NCI-H1092 treated with DMSO at 0.1 percent for 48 hours (cell line): ENCODE results near the gene OR1J2.
"Not testable (repeated sequence)": the region's sequence is repeated elsewhere in the genome, so short reads cannot be mapped to it uniquely, and the experiment has no call there.

Experiments used
- DNase-seq: peaks from one replicate; lab custom pipeline; 2025; lab: John Stamatoyannopoulos, UW

Gene OR1J2, protein sequence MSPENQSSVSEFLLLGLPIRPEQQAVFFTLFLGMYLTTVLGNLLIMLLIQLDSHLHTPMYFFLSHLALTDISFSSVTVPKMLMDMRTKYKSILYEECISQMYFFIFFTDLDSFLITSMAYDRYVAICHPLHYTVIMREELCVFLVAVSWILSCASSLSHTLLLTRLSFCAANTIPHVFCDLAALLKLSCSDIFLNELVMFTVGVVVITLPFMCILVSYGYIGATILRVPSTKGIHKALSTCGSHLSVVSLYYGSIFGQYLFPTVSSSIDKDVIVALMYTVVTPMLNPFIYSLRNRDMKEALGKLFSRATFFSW

DNA sequence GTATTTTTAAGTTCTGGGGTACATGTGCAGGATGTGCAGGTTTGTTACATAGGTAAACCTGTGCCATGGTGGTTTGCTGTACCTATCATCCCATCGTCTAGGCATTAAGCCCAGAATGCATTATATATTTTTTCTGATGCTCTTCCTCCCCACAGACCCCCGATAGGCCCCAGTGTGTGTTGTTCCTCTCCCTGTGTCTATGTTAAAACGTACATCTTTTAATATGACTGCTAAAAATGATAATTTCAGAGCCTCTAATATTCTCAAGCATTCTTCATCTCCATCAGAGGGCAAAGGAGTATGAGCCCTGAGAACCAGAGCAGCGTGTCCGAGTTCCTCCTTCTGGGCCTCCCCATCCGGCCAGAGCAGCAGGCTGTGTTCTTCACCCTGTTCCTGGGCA lies at the start of gene OR1J2:
Gene OR1J2, plus strand, starts transcription at position 301 of the 400 bp plus-strand sequence. Its CDS starts 0 bp downstream, at position 301.
- DNase-seq, result no peak

DNA sequence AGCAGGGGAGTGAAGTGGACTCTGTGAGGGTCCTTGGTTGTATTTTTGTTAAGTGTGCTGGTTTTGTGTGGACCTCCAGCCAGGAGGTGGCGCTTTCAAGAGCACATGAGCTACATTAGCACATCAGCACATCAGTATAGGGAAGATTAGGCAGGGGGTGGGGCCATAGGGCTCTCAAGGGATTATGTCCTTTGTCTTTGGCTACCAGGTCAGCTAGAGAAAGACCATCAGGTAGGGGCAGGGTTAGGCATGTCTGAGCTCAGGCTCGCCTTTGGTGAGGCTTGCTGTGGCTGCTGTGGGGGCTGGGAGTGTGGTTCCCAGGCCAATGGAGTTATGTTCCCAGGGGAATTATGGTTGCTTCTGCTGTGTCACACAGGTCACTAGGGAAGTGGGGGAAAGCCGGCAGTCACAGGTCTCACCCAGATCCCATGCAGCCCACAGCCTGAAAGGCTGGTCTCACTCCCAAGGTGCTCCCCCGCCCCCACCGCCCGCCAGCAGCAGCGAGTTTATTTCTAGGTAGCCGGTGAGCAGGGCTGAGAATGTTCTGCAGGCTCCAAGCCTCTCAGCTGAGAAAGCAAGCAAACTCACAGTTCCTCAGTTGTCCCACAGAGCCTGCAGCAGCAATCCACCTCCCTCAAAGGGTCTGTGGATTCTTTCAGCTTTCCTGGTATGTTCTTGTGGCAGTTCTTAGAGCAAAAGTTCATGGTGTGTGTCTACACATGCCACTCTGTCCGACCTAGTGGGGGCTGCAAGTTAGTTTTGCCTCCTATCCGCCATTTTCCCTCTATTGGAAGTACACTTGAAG lies 46.6 kb upstream of the OR1J2 start:
- DNase-seq, result peak; percentile 18

DNA sequence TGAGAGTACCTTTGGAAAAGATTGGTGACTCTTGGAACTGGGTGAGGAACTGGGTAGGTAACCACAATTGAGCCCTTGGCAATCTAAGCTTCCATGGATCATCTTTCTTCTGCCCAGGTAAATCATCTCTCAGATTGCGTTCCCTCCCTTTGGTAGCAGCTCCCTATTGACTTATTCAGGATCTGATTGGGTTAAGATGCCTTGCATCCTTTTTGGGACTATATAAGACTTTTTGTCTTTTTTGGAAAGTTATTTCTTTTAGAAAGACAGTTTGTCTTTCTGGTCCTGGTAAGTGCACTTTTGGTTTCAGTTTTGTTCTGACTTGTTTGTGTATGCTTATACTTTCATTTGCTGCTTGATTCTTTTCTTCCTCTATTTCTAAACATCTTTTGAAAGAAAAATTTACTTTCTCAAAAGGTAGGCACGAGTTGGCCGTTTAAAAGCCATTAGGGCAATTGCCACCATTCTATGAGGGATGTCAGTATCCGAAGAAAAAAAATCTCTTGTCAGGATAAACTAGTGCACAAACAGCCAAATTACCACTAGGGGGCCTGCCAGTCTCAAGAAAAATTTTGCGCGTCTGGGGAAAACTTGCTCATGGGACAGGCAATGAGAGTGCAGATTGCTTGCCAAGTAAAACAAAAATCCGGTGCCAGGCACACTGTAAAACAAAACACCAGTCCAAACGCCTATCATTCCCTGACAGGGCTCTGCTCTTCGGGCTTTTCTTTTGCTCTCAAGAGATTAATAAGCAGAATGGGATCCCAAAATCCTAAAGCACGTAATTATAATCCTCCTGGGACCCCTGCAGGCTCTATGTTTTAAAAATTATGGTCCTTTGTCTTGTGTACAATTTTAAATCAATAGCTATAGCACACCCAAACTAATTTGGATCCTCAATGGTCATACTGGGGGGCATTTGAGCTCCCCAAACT lies 45.7 kb upstream of the OR1J2 start:
- DNase-seq, result peak; percentile 53

DNA sequence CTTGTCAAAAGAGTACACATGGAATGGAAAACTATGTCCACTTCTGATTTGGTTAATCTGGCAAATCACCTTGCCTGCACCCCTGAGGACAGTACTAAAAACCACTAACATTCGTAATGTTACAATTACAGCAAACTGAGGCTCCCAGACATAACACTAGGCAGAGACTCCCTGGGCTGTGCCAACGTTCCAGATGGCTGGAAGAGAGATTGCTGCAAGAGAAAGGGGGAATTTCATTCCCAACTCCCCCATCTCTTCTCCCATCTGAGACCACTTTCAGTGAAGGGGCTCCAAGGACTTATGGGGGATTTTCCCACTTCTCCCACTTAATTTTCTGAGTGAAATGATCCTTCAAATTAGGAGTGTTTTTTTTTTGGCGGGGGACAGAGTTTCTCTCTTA lies 44.1 kb upstream of the OR1J2 start:
- no peak for DNase-seq

DNA sequence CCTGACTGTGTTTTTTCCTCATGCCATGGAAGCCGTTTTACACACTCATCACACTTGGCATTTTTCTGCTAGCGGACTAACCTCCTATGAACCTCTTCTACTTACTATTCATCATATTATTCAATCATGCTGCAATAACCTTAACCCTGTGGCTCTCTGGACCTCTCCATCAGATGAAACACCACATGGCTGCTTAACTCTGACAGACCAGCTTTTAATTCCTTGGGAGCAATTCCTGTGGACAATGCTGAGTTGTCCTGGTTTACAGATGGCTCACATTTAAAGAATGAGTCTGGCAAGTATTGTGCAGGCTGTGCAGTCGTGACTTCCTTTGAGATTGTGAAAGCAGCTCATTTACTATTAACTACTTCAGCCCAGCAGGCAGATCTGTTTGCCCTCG lies 41.9 kb upstream of the OR1J2 start:
- no peak for DNase-seq

DNA sequence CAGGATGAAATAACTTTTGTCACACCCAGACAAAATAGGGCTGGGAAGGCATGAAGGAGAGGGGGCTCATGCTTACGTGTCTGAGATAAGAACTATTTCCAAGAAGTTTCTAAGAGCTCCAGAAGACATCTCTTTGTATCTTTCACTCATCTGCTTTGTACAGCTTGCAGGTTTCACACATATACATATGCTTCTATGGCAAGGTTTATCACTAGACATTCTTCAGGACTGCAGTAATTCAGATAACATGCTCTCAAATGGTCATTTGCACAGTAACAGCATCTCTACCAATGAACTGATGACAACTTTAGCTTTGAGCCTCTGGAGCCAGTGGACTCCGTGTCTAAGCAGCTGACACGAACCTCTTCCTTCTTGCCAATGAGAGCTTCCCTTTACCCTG lies 36.0 kb upstream of the OR1J2 start:
- DNase-seq, result no peak

DNA sequence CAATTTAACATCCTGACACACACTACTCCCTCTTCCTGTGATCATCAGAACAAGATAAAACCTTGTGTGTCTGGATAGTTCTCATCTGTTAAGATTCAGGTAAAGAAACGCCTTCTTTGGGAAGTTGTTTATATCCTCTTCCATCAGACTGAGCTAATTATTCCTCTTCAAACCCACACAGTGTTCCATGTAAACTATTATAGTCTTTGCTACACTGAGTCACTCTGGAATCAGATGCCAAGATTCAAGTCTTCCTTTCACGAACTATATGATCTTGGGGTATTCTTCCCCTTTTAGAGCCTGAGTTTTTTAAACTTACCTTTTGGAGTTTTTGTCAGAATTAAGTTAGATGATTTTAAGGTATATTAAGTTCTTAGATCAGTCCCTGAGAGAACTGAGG lies 34.9 kb upstream of the OR1J2 start:
- no peak for DNase-seq

DNA sequence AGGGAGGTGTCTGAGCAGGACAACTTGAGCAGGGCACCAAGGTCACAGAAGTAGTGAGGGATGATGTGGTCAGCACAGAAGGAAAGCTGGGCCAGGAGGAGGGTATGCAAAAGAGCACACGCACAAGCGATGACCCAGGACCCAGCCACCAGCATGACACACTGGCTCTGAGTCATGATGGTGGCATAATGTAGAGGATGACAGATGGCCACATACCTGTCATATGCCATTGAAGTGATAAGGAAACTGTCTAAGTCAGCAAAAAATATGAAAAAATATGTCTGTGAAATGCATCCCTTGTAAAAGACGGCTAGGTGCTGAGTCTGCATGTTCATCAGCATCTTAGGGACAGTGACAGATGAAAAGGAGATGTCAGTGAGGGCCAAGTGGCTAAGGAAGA lies 33.3 kb upstream of the OR1J2 start:
- no peak for DNase-seq

DNA sequence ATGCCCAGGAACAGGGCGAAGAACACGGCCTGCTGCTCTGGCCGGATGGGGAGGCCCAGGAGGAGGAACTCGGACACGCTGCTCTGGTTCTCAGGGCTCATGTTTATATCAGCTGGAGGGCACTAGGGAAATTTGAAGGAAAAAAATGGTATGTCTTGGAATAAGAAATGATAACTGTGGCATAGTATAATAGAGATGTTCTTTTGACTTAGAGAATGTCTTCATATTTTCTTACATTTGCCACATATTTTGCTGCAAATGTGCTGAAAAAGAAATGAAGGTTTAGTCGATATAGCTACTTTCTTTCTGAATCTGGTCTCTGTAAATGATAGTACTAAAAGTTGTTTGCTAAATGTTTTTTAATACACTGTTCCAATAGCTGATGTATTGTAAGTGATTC lies 32.8 kb upstream of the OR1J2 start, which contains the start of gene OR1J1:
Gene OR1J1, minus strand, starts transcription at position 101 of the 400 bp plus-strand sequence. Its CDS starts 0 bp downstream, at position 101.
- no peak for DNase-seq

DNA sequence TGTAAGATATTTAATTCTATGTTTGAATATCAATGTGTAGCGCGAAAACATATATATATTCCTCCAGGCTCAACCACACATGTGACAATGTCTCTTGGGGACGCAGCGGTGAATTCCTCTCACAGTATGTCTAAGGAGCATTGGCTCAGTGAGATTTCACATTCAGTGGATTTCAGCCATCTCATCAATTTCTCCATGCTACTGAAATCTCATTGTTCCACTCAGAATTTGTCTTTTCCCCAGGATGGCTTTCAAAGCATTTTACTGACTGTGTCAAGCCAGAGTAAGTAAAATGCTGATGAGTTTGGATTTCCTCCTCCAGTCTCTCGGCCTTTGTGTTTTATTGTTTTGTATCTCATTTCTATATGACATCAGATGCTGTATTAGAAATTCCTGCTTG lies 31.5 kb upstream of the OR1J2 start:
- no peak for DNase-seq

DNA sequence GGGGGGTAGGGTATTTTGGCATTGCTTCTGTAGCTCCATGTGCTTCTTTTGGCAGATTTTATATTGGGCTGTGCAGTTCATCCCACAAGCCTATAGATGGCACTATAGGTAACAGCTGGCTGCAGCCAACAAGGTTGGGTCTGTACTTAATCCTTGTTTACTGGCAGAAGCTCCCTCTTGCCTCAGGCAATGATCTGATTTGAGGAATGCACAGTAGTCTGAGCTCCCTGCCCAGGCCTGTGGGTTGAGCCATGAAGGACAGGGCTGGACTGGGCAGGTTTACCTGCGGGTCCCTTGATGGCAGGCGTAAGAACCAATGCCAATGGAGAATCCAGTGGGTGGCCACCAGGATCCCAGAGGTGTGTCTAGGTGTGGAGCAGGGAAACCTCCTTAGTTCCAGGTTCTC lies 11.7 kb upstream of the OR1J2 start:
- peak; percentile 17 for DNase-seq

DNA sequence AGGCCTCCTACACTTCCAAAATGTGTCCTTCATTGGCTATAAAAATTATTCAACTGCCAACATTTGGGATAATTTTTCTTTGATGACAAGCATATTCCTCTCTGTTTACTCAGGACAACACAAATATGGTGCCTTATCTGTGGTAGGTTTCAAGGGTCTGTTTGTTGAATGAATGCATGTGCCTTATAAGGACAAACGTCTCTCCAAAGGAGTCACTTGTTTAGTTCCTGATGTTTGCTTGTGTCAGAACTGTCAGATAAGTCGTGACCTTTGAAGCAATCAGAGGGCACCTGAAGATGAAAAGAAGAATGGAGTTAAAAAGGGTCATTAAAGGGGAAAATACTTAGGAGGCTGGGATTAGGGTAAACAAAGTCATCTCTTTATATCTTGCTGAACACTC lies 3.6 kb upstream of the OR1J2 start:
- no peak for DNase-seq

DNA sequence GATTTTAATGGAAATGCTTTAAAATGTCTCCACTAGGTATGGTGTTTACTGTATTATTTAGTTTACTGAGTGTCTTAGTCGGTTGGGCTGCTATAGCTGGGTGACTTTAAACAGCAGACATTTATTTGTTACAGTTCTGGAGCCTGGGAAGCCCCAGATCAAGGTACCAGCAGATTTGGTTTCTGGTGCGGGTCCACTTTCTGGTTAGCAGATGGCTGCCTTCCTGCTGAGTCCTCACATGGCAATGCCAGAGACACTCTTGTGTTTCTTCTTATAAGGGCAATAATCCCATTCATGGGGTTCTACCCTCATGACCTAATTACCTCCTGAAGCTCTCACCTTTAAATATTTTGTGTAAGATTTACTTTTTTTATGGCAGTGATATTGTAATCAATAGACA lies 7.6 kb downstream of the OR1J2 start:
- no peak for DNase-seq

DNA sequence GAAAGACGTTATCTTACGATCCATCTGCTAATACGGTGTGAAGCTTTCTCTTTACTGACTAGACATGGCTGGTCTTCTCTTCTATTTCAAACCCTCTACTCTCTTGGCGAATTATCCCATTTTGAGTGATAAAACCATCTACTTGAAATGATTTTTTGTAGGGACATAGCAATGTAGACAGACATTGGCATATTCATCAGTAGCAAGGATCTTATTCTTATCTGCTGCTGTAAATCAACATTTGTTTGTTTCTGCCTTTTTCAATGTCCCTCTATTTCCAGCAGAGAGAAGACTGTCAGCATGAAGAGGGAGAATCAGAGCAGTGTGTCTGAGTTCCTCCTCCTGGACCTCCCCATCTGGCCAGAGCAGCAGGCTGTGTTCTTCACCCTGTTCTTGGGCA lies 8.2 kb downstream of the OR1J2 start, which contains the start of gene OR1J4:
Gene OR1J4, plus strand, starts transcription at position 301 of the 400 bp plus-strand sequence. Its CDS starts 0 bp downstream, at position 301.
- no peak for DNase-seq

DNA sequence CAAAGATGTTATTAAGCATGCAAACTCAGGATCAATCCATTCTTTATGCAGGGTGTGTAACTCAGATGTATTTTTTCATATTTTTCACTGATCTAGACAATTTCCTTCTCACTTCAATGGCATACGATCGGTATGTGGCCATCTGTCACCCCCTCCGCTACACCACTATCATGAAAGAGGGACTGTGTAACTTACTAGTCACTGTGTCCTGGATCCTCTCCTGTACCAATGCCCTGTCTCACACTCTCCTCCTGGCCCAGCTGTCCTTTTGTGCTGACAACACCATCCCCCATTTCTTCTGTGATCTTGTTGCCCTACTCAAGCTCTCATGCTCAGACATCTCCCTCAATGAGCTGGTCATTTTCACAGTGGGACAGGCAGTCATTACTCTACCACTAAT lies 8.8 kb downstream of the OR1J2 start:
- DNase-seq, result no peak

DNA sequence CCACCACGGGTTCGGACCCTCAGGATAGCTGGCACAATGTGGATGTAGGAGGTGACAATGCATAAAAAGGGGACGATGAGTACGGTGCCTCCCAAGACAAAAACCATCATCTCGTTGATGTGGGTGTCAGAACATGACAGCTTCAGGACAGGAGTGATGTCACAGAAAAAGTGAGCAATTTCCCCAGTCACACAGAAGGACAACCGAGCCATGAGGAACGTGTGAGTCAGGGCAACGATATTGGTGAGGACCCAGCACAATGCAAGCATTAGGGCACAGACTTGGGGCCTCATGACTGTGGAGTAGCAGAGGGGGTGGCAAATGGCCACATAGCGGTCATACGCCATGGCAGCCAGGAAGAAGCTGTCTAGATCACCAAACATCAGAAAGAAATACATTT lies 16.0 kb downstream of the OR1J2 start:
- DNase-seq, result no peak

DNA sequence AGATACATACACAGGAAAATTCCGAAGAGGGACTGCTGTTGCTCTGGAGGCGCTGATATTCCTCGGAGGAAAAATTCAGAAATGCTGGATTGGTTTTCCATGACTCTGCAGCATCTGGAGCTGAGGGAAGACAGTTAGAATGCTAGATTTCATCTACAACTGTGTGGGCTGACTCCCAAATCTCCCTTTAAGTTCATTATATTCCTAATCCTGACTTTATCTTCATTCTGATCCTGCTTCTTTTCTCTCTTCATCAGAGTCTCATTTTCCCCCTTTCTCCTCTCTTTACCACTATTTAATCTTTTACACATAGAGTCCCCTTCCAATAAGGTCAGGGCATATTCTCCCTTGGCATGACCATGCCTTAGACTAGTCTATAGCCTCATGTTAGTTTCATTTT lies 16.6 kb downstream of the OR1J2 start, which contains the start of gene OR1N1:
Gene OR1N1, minus strand, starts transcription at position 101 of the 400 bp plus-strand sequence. Its CDS starts 0 bp downstream, at position 101.
- no peak for DNase-seq

DNA sequence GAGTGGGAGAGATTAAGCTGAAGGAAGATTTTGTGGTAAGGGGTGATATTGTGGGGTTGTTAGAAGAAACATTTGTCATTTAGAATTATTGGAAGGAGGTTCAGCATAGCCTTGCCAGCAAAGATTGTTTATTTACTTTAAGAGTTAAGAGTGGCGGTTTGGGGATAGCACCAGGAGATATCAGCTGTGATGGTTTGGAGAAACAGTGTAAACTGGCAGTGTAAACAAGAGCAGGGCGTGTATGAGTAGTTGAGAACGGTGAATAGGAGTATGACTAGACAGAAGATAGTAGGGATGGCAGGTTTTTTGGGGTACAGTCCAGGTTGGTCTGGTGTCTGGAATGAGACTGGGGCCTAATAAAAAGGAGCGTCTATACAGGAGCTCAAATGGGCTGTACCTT lies 20.6 kb downstream of the OR1J2 start:
- not testable (repeated sequence) for DNase-seq

DNA sequence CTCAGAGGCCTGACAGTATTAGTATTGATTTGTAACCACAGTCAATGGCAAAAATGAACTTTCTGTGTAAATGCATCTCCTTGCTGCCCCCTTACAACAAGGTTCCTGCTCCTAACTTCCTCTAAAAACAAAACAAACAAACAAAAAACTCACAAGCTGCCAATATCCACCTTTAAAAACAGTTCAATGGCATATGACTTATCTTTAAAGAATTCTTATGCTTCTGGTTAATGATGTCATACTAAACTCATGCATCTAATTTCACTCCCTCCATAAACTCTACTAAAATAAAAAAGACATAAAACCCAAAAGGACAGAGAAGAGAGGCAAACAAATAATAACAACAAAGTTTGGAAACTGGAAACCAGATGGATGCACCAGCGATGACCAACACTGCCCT lies 25.5 kb downstream of the OR1J2 start:
- DNase-seq, result no peak

DNA sequence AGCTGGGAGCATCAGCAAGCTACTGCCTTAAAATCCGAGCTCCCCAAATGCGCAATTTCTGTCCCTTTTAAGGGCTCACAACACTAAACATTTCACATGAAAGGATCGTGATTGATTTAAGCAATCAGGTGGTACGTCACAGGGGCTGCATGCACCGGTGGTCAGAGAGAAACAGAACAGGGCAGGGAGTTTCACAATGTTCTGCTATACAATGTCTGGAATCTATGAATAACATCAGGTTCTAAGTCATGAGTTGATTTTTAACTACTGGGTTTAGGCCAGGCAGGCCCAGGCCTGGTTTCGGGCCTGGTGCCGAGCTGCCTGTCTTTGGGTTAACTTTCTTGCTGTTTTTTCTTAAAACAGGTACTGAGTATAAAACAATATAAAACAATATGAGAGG lies 26.5 kb downstream of the OR1J2 start:
- DNase-seq, result not testable (repeated sequence)

DNA sequence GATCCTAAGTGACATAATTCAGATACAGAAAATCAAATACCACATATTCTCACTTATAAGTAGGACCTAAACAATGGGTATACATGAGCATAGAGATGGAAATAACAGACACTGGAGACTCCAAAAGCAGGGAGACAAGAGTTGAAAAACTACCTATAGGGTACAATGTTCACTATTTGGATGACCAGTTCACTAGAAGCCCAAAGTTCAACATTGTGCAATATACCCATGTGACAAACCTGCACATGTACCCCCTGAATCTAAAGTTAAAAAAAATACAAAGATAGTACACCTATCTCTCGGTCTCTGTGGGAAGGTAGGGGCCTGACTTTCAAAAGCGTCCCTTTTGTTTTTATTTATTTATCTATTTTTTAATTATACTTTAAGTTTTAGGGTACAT lies 28.2 kb downstream of the OR1J2 start:
- DNase-seq, result no peak

DNA sequence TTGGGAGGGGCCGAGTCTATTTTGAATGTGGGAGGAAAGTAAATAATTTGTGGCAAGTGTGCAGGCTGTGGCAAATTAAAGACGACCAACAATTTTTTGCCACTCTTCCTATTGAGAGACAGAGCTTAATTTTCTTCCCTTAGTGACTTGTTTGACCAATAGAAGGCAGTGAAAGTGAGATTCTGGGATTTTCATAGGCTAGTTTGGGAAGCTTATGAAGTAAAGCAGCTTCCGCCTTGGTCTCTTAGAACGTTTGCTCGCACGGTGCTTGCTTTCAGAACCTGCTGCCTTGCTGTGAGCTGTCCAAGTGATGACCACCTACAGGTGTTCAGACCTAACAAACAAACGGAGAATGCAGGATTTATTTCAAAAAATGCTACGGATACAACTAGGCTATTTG lies 35.6 kb downstream of the OR1J2 start:
- no peak for DNase-seq
